NB4 (cell line): ENCODE data around the gene SCYGR4.

Experiments
- MYC ChIP-seq: IDR thresholded peaks from 2 replicates; pipeline ENCODE4 v1.6.1; 2011; ENCODE audit warnings: low read depth, low read length
- TF ChIP-seq, protein P1 (sequence below): IDR thresholded peaks from 2 replicates; pipeline ENCODE4 v1.6.1; 2011; ENCODE audit warnings: low read depth, low read length
- TF ChIP-seq, protein P2 (sequence below): IDR thresholded peaks from one replicate; pipeline ENCODE4 v1.5.1; 2012; ENCODE audit warnings: low read depth, low read length

DNA sequence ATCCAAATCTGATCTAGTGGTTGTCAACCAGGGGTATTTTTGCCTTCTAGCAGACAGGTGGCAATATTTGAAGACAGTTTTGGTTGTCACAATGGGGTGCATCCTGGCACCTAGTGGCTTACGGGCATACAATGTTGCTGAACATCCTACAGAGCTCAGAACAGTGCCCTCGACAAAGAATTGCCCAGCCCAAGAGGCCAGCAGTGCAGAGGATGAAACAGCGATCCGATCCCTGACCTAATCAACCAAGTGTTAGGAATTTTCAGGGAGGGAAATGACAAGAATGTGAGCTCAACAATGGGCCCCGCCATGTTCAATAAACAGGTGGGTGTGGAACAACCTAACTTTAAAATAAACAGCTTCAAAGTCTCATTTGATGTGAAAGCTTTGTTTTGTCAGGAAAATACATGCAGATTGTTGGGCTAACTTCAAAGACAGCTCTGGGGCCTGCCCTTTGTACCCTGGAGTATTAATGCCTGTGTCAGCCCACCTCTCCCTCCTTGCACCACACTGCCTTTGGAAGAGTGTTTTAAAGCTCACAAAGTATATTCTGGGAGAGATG, 26.8 kb downstream of the SCYGR4 start:
- TF ChIP-seq, protein P1, sequence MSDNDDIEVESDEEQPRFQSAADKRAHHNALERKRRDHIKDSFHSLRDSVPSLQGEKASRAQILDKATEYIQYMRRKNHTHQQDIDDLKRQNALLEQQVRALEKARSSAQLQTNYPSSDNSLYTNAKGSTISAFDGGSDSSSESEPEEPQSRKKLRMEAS, result no peak
- TF ChIP-seq, protein P2, sequence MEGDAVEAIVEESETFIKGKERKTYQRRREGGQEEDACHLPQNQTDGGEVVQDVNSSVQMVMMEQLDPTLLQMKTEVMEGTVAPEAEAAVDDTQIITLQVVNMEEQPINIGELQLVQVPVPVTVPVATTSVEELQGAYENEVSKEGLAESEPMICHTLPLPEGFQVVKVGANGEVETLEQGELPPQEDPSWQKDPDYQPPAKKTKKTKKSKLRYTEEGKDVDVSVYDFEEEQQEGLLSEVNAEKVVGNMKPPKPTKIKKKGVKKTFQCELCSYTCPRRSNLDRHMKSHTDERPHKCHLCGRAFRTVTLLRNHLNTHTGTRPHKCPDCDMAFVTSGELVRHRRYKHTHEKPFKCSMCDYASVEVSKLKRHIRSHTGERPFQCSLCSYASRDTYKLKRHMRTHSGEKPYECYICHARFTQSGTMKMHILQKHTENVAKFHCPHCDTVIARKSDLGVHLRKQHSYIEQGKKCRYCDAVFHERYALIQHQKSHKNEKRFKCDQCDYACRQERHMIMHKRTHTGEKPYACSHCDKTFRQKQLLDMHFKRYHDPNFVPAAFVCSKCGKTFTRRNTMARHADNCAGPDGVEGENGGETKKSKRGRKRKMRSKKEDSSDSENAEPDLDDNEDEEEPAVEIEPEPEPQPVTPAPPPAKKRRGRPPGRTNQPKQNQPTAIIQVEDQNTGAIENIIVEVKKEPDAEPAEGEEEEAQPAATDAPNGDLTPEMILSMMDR, result peak; percentile 5
- no peak for TF ChIP-seq MYC
